Nephron progenitor cell (in vitro differentiated cells): ENCODE results near the gene FJX1.
A peak's percentile ranks its signal among the peaks of the same experiment; 100 is the strongest.

Experiments
- DNase-seq: peaks from one replicate; pipeline ENCODE4 v3.0.0; 2021
- H3K27ac Mint-ChIP-seq: 2 replicates; pipeline ENCODE4 v1.8.0; 2021; ENCODE audit warnings: mild to moderate bottlenecking, moderate library complexity, mixed read lengths
- H3K27me3 Mint-ChIP-seq: 2 replicates; pipeline ENCODE4 v1.8.0; 2021; ENCODE audit warnings: mild to moderate bottlenecking, low read depth, mixed read lengths; ENCODE audit not compliant: poor library complexity
- H3K36me3 Mint-ChIP-seq: 2 replicates; pipeline ENCODE4 v1.8.0; 2021; ENCODE audit warnings: low read depth, mixed read lengths
- H3K4me1 Mint-ChIP-seq: 2 replicates; pipeline ENCODE4 v1.8.0; 2021; ENCODE audit warnings: mixed read lengths
- H3K4me3 Mint-ChIP-seq: 2 replicates; pipeline ENCODE4 v1.8.0; 2021; ENCODE audit warnings: mild to moderate bottlenecking, moderate library complexity, mixed read lengths
- H3K9me3 Mint-ChIP-seq: 2 replicates; pipeline ENCODE4 v1.8.0; 2021; ENCODE audit warnings: mild to moderate bottlenecking, moderate library complexity, mixed read lengths
- CTCF ChIP-seq: fragments of 200-600 bp; sonication (generic); IDR thresholded peaks from 2 replicates; pipeline ENCODE4 v1.5.0; 2021; ENCODE audit warnings: antibody characterized with exemption

The FJX1 gene

GRCh38 chr11:35617316-35617686, 959 bp upstream of the FJX1 start:
- H3K4me1 Mint-ChIP-seq = peaks cover 42% of the 10 kb centered on the region
- no peaks in the 10 kb centered on the region for H3K36me3 Mint-ChIP-seq

GRCh38 chr11:35618497-35619115, 346 bp downstream of the FJX1 start:
- Mint-ChIP-seq H3K27me3 (peaks cover 1% of the 10 kb centered on the region), H3K36me3 (no peaks in the 10 kb centered on the region), H3K4me1 (peaks cover 55% of the 10 kb centered on the region), H3K27ac (no peak overlapping the region), H3K4me3 (peak overlapping the region; percentile 87), H3K9me3 (no peaks in the 10 kb centered on the region)
- no peak for TF ChIP-seq CTCF
- peak; percentile 57 for DNase-seq

More at GRCh38 chr11:35617316-35617686, 959 bp upstream of the FJX1 start:
- peak overlapping the region; percentile 91 for H3K27ac Mint-ChIP-seq
- DNase-seq = no peak
- H3K27me3 Mint-ChIP-seq = peaks cover 7% of the 10 kb centered on the region
- no peaks in the 10 kb centered on the region for H3K9me3 Mint-ChIP-seq
- no peak for TF ChIP-seq CTCF
- H3K4me3 Mint-ChIP-seq = peak overlapping the region; percentile 85

GRCh38 chr11:35619116-35619854, 1.0 kb downstream of the FJX1 start:
- no peak for TF ChIP-seq CTCF
- Mint-ChIP-seq H3K36me3 (no peaks in the 10 kb centered on the region), H3K27ac (peak overlapping the region; percentile 92), H3K27me3 (no peaks in the 10 kb centered on the region), H3K4me1 (peaks cover 62% of the 10 kb centered on the region), H3K4me3 (peak overlapping the region; percentile 87), H3K9me3 (no peaks in the 10 kb centered on the region)
- DNase-seq = peak; percentile 55

- TF ChIP-seq CTCF = no peak
- H3K27me3 Mint-ChIP-seq = no peaks in the 10 kb centered on the region
- peak; percentile 74 for DNase-seq
- H3K36me3 Mint-ChIP-seq = no peaks in the 10 kb centered on the region
- peak overlapping the region; percentile 92 for H3K27ac Mint-ChIP-seq
- peaks cover 65% of the 10 kb centered on the region for H3K4me1 Mint-ChIP-seq
- H3K4me3 Mint-ChIP-seq = peak overlapping the region; percentile 87
- no peaks in the 10 kb centered on the region for H3K9me3 Mint-ChIP-seq
Observed at GRCh38 chr11:35619855-35620640, 1.8 kb downstream of the FJX1 start.

GRCh38 chr11:35620795-35621194, 2.5 kb downstream of the FJX1 start:
- no peaks in the 10 kb centered on the region for H3K9me3 Mint-ChIP-seq
- peaks cover 65% of the 10 kb centered on the region for H3K4me1 Mint-ChIP-seq
- DNase-seq = no peak
- no peak for TF ChIP-seq CTCF
- no peaks in the 10 kb centered on the region for H3K36me3 Mint-ChIP-seq
- no peak overlapping the region for H3K27ac Mint-ChIP-seq
- no peaks in the 10 kb centered on the region for H3K27me3 Mint-ChIP-seq
- H3K4me3 Mint-ChIP-seq = peak overlapping the region; percentile 87
